ENCODE results near the gene SLC22A31.
"Not testable (repeated sequence)": the region's sequence is repeated elsewhere in the genome, so short reads cannot be mapped to it uniquely, and the experiment has no call there.

SLC22A31 gene

DNA sequence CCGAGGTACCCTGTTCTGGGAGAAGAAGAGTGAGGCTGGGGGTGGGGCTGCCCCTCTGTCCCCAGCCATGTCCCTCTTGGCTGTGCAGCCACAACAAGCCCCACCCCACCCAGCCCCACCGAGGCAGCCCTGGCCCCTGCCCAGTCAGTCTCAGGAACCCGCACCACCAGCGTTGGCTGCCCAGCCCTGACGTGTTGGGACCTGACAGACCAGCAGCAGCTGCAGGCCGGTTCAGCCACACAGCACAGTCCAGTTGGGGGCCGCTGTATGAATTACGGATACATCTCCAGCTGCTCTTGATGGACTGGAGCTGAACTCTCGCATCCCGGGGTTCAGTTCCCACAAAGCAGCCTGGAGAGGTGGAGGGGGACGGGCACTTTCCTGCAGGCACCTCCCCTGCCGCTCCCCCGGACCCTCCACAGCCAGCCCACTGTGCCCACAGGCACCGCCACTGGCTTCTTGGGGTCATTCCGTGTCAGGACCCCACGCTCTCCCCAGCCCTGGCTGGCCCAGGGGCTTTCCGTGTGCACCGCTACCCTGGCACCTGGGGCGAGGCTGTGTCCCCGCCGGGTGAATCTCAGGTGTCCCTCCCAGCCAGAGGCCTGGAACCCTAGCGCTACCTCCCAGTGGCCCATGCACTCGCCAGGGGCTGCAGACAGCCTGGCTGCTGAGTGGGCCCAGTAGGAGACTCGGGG is 21.7 kb downstream of the SLC22A31 start:
- no peak for DNase-seq

DNA sequence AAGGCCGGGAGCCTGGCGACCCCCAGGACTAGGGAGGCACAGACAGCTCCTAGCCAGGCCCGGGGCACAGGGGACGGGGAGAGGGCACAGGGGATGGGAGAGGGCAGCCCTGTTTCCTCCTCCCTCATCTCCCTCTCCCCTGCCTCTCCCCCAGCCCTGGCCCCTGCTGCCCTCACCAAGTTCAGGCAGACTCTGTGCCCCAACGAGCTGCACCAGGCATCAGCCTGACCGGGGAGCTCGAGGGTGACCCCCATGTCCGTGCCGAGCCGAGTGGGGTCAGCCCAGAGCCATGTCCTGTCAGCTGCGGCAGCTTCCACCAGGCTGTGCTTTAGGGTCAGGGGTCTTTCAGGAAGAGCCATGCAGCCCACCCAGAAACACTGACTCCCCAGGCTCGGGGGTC is 22.8 kb downstream of the SLC22A31 start:
- DNase-seq, result no peak

DNA sequence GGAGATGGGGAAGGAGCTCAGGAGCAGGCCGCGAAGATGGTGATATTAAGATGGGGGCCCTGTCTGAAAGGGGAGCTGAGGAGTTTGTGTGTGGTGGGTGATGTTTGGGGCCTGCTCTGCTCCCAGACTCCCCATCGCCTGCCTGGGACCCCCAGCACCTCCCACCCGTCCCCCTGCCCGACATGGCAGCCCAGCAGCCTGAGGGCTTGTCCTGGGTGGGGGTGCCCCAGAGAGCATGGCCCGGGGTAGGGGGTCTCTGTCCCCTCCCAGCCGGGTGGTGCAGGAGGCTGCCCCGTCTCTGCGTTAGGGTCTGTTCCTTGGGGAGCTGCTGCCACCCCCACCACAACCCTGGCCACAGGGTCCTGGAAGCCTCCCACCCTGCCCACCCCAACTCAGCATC is 23.6 kb downstream of the SLC22A31 start:
- DNase-seq, result no peak

DNA sequence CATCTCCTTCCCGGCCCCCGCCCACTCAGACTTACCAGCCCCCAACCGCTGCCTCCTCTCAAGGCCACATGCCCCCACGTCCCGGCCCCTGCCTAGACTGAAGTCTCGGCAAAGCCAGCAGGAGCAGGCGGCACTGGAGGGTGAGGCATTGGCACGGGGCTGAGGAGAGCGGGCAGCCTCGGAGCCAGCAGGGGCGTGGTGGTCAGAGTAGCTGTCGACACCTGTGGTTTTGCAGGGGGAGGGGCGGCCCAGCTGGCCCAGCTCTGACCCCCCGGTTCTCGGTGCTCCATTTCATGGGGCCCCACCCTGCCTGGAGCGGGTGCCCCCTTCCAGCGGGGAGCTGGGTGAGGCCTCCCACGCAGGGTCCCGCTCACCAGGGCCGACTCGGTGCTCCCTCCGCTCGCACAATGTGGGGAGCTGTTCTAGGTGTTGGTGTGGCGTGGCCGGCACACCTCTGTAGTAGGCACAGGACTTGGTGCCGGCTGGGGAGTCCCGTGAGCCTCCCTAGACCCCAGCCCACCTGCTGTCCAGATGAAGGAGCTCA is 24.1 kb downstream of the SLC22A31 start:
- DNase-seq, result no peak

DNA sequence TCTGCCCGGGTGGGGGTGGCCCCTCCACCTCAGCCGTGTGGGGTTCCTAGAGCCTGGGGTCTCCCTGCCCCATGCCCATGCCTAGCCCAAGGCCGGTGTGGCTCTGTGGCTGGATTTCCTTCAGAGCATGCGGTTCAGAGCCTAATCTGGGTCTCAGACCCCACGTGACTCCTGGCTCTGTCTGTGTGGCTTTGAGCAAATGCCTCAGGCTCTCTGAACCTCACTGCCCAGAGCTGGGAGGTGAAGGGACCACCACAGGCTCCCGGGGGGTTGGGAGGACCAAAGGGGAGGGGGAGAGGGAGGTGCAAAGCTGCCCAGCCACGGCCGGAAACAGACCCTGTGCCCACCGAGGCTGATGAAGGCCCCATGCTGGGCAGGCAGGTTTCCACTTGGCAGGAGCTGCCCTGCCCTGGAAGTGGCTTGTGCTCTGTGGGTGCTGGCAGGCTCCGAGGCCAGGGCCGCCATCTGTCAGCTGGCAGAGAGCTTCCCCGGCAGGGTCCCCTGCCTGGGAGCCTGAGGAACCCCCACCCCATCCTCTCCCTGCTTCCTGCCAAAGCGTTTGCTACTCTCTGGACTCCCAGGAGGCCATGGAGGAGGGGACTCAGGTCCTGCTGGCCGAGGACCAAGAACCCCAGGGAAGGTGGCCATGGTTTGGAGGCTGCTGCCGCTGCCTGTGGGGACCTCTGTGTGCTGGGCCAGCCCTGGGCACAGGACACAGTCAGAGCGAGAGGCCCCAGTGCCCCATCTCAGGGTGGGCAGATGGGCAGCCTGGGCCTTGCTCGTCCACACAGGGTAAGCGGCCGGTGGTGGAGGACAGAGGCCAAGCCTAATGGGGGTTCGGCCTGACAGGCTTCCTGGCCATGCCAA is 24.8 kb downstream of the SLC22A31 start:
- DNase-seq, result no peak

DNA sequence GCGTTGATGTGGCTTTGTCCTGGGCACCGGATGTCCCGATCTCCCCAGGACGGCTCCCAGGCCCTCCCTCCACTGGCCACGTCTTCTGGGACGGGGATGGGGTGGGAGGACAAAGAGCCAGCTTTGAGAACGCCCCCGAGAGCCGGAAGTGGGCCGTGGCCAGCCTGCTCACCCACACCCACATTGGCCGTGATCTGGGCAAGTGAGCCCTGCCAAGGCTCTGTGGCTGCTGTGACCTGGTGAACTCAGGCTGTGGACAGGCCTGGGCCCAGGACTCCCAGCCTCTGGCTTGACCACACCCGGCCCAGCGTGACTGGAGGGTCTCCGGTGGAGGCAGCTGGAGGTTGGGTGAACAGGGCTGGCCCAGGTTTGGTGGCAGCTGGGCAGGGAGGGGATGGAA is 25.5 kb downstream of the SLC22A31 start:
- DNase-seq, result no peak

DNA sequence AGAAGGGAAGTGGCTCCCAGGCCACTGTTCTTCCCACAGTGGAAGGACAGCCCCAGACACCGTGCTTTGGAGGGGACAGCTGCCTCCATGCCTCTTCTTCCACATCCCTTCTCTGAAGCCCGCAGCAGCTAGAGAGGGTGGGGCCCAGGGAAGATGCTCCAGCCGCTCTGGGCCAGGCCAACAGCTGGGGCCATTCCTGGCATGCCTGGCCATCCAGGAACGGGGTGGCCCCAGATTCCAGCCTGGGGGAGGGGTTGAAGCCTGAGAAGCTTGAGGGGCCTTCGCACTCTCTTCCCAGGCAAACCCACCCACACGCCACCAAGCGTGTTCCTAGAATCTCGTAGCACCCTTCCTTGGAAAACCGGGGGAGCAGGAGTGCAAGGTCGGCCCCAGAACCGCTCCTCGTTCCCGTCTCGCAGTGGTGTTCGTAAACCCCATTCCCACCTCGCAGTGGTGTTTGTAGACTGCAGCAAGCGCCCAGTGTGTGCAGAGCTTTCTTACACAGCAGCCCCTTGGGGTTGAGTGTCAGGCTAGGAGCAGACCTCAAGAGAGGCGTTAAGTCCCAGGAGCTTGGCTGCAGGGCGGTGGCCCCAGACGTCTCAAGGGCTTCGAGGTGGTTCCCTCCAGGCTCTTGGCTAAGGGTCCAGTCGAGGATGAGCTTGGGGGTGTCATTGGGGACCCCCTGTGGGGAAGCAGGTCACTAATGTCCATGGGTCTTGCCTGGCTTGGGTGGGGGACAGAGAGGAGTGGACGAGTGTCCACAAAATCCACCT is 26.1 kb downstream of the SLC22A31 start:
- DNase-seq, result no peak

DNA sequence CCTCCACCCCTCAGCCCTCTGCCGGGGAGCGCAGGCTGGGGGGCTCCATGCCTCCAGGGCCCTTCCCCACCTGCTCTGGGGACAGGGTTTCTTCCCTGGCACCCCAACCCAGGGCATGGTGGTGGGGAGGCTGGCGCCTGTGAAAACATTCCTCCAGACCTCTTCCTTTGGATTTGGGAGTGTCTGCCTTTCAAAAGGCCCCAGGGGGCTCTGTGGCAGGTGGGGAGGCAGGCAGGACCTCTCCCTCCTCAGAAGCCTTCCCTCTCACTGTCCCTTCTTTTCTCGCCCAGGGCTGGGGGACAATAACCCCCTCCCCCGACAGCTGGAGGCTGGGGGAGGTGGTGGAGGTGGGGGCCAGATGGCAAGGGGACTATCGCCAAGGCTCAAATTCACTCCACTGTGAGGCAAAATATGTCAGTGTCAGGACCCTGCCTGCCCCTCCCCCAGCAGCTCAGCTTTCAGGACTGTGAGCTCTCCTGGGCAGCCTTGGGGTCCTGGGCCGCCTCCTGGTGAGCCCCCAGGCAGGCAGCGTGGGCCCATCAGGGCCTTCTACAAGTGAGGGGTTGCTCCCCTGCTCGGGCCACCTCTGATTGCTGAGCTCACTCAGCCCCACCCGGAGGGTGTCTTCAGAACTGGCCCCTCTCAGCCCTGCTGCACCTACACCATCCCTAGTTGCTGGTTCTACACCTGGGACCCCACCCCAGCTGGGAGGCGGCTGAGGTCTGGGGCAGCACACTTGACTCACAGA is 27.0 kb downstream of the SLC22A31 start:
- DNase-seq, result no peak

DNA sequence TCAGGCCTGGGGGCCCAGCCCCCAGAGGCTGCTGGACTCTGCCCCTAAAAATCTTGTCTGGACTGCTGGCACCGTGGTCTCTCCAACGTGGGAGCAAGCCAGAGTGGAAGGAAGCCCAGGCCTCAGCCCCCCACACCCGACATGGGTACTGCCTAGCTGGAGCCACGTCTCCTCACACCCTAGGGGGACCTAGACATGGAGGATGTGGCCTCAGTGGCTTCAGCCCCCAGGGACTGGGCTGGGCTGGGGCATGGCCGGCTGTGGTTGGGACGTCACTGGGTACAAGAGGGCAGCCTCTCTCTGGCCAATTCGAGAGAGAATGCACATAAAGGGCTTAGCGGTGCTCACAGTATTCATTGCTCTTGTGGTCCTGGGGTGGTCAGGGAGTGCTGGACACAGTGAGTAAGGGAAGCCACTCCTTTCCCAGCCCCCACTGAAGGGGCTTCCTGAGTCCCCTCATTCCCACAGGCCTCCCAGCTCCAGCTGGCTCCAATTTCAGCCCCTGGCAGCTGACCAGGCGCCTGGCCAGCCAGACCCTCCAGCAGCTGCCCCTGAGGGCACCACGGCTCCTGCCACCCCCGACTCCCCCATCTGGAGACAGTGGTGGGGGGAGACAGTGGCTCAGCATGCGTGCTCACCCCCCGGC is 27.7 kb downstream of the SLC22A31 start:
- DNase-seq, result no peak

DNA sequence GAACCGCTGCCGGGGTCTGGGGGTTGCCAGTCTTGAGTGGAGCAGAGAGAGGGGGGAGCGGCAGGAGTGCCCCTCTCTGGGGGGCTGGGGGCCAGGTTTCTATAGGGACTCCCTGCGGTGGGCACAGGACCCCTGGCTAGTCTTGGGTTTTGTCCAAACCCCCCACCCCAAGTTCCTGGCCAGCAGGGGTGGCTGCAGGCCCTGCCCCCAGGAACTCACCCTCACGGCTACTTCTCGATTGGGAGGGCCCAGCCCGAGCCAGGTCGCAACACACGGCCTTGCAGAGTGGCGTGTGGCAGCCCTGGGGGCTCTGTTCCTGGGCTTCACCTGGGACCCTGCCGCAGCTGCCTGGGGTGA is 28.2 kb downstream of the SLC22A31 start:
- no peak for DNase-seq

DNA sequence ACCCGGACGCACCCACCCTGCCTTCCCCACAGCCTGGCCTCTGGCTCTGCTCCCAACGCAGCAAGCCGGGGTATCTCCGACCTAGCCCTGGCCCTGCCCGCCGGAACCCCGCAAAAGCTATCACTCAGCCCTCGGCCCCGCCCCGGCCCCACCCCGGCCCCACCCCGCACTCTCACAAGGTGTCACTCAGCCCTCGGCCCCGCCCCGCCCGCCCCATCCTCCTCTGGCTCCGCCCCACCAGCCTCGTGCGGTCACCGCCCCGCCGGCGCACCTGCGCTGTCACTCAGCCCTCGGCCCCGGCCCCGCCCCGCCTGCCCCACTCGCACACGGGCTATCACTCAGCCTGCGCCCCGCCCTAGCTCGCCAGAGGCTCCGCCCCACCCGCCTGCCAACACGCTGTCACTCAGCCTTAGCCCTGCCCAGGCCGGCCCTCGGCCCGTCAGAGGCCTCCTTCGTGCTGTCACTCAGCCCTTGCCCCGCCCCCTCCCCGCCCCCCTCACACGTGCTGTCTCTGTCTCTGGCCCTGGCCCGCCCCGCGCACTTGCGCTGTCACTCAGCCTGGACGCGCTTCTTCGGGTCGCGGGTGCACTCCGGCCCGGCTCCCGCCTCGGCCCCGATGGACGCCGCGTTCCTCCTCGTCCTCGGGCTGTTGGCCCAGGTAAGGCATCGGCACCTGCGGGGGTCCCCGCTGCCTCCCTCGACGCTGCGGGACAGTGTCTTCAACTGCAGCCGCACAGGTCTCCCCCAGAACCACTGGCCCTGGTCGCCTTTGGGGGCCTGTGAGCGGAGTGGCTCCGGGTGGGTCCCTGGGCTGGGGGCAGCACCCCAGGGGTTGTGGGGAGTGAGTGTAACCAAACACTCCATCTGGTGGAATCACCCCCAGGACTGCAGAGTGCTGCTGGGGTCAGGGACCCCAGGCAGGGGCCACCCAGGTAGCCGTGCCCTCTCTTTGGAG is 28.8 kb downstream of the SLC22A31 start, which contains the start of gene CDH15:
Gene CDH15, plus strand, starts transcription at position 533 of the 955 bp plus-strand sequence. Its CDS starts 84 bp downstream, at position 617.
- peak; percentile 98 for DNase-seq

DNA sequence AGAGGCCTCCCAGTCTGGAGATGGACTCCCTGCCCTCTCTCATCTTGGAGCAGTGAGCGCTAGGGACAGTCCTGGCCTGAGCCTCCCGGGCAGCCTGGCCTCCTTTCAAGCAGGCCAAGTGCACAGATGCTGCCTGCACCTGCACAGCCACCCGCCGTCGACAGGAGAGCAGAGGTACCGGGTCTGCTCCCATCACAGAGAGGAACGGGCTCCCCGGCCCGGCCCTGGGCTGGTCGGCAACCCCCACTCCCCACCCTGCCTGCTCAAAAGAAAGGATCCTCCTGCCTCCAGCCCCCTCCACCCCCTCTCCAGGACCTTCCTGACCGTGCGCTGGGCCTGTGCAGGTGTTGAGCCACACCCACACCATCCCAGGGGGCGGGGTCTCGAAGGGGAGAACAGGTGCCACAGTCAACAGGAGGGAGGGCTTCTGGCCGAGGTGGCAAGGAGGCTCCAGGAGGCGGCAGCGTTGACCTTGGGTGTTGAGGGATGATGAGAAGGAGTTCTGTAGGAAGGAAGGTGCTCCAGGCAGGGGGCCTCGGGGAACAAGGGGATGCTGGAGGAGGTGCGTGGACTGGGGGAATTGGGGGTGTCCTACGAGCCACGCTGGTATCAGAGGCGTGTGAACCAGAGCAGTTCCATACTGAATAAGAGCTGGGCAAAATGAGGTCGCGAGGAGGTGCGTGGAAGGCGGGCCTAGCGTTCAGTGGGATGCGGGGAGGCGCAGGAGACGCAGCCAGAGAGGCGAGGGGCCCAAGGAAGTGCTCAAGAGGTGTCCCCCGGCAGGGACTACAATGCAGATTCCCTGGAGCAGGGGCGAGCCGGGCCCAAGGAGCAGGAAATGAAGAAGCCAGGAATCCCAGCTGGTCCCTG is 29.8 kb downstream of the SLC22A31 start:
- DNase-seq, result no peak

DNA sequence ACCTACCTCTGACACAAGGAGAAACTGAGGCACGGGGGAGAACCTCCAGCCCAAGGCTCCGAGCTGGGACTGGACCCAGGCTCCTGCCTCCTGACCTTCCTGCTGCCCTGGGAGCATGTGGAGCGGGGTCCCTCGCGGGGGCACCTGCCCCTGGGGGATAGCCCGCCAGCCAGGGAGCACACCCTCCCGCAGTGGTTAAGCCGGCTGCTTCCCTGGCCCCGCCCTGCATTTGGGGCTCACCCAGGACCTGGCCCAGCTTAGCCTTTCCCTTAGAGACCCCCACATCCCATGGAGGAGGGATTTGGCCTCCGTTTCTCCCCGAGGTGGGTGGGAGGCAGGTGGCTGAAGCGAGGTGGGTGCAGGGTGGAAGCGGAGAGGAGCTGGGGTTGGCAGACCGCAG is 30.6 kb downstream of the SLC22A31 start:
- no peak for DNase-seq

DNA sequence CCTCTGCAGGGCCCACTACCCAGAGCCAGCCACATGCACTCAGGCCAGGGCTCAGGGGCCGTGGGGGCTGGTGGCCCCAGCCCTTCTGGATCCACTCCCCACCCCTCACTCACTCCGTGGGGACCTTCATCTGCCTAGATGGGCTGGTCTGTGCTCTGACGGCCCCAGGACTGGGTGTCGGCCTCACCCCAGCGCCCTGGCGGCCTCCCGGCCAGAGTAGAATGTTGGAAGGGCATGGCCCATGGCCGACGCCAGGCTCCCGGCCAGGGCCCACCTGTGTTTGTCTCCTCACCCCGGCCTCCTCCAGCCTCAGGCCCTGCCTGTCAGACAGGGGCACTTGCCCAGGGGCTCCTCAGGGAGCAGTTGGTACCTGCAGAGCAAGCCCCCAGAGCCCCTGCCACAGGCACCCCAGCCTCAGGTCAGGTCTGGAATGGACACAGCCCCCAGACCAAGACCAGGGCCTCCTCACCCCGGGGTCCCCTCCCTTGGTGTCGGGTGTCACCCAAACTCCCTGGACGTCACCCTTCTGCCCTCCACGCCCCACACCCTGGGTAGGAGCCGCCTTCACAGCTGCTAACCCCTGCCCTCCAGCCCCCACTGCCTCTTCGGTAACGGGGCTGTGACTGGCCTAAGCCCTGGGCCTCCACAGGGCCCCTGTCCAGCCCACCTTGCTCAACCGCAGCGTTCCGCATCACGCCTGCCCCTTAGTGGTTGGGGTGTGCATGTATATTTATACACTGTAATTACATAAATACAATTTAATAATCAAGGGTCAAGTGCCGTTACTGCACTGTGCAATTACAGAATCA is 31.8 kb downstream of the SLC22A31 start:
- no peak for DNase-seq

DNA sequence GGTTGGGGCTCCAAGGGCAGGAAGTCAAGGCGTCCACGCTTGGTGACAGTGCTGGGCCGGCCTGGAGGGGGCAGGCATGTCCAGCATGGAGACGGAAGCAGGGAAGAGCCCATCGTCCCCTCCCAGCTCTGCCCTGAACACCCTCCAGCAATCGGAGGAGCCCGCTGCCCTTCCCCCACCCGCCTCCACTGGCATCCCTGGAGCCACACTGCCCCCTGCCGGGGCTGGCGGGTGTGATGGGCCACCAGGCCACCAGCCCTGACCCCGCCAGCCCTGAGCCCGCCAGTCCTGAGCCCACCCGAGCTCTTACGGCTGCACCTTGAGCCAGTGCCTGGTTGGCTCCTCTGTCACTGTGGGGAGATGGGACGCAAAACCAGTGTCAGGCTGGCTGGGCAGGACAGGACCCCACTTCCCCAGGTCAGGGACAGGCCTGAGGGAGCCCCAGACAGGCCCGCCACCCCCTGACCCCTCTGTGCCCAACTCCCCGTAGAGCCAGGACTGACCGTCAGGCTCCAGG is 32.9 kb downstream of the SLC22A31 start:
- DNase-seq, result peak; percentile 80

DNA sequence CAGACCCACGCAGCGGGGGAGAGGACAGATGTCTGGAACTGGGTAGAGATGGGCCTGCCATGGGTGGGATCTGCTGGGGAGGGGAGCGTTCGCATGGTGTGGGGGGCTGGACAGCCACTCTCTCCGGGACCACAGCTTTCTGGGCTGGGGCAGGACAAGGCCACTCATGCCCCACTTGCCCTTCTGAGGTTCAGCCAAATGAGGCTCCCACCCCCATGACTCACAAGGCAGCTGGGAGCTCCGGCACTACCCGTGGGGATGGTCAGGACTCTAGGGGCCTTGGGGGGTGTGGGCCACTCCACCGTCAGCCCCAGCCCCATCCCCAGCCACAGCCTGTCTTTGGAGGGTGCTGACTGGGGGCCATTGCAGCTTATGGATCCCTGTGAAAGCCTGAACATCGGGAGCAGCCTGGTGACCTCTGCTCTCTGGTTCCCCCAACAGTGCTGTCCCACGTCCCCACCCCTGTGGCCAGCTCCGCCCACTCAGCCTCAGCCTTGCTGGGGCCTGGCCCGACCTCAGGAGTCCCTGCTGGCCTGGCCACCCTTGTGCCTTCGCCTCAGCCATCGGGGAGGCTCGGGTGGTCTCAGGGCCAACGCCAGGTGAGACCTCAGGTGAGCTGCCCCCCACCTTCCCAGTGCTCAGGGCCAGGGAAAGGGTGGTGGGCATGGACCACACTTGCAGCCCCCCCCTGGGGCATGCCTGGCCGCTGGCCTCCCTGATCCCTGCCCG is 33.5 kb downstream of the SLC22A31 start:
- no peak for DNase-seq

DNA sequence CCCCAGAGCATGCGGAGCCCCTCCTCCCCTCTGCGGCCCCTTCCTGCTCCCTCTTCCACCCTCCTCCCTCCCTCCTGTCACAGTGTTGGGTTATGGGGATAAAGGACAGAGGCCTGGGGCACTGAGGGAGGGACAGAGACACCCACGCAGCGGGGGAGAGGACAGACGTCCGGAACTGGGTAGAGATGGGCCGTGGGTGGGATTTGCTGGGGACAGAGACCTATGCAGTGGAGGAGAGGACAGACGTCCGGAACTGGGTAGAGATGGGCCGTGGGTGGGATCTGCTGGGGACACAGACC is 34.7 kb downstream of the SLC22A31 start:
- not testable (repeated sequence) for DNase-seq
